HL-60/S4 treated with retinoic acid at 250 ng/mL for 4 days and 3 days (cell line): ENCODE data around the gene C20orf204.

Source experiments
- in situ Hi-C: fragments of 300-500 bp; cut with MboI; formaldehyde crosslinking; loops from 2 replicates; pipeline ENCODE4 v1.7.0; 2022; ENCODE audit warnings: low sequenced_read_pairs

C20orf204 gene

DNA sequence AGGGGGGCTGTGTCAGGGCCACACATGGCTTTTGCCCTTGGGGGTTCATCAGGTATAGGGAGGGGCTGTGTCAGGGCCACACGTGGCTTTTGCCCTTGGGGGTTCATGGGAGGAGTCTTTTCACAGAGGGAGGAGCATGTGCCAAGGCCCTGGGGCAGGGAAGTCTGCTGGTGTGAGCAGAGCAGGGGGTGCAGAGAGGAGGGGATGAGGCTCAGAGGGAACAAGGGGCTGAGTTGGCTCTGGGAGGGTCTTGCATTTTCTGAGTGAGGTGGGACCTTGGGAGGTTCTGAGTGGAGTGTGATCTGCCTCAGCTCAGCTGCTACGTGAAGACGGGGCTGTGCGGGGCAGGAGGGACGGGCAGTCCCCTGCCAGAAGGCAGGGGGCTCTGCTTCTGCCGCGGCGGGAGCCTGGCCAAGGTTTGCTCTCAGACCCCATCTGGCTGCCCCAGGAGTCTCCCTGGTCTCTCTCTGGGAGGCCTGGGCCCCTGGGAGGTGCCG, 19.5 kb downstream of the C20orf204 start:
- in situ Hi-C loops = no loop called here

DNA sequence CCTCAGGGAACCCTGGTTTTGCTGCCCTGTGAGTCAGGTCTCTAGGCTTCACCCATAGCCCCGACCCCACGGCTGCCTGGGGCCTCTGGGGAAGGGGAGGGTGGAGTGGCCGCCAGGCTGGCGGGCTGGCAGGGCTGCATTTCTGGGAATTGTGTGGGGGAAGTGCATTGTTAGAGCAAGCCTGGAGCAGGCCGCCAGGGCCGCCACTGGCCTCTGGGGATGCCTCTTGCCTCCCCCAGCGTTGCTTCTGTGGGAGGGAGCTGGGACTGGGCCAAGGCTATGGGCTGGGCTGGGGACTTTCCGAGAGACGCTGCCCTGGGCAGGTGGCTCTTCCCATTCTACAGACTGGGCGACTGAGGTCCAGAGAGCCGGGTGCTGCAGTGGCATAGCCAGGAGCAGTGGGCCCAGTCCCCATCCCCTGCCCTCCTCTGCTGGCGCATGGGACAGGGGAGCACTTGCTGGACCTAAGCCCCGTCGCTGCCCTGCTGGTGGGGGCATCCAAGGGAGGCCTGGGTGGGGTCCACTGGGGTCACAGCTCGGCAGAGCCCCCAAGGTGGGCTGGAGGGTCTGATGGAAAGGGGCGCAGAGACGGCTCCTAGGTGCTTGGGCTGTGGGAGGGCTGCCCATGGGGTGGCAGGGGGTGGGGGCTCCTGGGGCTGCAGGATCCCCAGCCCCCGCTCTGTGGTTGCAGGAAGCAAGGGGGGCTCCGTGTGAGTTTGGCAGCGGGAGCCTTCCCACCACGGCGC, 20.1 kb downstream of the C20orf204 start:
- in situ Hi-C loops = no loop called here

DNA sequence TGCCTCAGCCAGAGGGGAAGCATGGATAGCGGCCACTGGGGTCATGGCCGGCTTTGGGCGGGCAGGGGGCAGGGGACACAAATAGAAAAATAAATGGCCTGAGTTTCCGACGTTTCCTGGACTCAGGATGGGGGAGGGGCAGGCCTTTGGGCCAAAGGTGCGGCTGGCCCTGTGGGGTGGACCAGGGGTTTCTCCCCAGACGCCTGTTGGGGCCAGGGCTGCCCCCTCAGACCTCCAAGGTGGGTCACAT, 20.6 kb downstream of the C20orf204 start:
- in situ Hi-C loops = no loop called here

DNA sequence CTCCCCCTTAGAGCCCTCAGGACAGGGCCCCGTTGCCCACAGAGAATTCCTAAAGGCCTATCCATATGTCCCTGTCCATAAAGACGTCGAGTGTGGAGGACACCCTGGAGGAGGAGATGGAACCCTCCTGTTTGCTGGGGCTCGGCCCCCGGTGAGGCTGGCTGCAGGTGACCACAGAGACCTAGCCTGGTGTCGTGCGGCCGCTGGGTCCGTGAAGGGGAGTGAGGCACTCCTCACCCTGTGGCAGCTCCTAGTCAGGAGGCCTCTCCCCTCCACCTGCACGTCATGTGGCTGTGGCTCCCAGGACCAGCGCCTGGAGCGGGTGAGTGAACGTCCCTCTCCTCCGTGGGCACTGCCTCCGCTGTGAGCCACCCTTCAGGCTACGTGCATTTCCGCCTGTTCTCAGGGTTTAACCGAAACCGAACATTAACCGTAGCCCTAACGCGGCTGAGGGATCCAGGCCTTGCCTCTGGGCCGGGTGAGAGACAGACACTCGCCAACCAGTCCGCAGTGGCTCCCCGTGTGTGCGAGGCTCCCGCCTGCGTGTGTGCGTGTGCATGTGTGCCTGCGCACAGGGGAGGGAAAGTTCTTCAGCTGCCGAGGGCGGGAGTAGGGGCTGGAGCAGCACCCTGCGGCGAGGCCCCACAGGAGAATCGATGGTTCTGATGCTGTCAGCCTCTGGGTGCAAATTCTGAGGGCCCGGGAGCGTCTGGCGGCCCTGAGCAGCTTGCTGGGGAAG, 21.1 kb downstream of the C20orf204 start:
- in situ Hi-C loops = no loop called here

DNA sequence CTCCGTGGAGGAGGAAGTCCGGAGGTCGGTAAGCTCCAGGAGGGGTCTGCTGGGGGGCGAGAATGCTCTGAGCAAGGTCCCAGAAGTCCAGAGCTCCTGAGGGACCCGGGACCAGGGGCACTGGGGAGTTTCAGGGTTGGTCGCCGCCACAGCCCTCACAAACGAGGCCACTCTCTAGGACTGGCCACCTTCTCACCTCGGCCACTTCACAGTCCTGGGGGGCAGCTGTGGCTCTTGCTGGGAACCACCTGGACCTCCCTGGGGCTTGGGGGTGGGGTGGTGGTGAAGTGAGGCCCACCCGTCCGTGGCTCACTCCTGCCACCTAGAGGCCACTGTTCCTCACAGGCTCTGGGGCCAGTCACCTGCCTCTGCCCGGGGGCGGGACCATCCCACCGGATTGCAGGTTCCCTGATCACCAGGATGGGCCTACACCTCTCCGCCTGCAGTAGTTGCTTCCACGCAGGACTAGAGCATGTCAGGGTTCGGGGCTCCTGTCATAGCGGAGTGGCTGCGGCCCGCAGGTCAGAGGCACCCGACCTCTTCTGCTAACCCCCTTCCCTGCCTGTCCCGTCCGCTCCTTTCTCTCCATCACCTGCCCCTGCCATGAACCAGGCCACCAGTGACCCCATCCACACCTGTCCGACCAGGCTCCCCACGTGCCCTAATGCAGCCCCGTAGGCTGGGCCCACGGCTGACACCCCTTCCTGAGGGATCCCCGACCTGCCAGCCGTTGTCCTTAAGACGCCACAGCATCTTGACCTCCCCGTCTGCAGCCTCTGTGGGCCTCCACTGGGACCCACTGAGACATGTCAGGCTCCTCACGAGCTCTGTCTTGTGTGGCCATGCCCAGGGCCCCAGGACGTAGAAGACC, 21.9 kb downstream of the C20orf204 start:
- in situ Hi-C loops = no loop called here

DNA sequence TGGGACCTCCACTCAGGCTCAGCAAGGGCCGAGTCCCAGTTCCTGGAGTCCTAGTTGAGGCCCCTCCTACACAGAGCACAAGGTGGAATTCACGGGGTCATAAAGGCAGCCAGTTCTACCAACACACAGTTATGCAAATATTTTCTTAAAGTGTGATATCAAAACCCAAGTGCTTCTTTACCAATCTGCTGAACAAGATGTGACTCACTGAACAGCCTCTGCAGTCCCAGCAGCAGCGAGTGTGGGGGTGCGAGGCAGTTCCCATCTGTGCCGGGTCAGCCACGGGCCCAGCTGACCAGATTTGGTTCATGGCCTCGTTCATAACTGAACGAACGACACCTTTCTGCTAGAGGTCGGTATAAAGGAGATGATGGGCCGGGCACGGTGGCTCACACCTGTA, 22.6 kb downstream of the C20orf204 start:
- in situ Hi-C loops = no loop called here

DNA sequence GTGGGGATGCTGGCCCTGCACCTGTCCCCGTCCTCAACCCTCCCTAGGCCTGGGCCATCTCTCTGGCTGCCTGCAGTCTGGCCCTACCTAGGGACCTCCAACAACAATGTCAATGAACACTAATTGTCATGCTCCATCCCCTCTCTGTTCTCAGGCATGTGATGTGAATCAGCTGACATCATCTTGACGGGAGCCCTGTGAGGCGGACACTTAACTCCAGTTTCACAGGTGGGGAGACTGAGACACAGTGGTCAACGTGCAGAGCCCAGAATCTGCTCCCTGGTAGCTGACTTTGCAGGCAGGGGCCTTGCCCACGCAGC, 26.3 kb downstream of the C20orf204 start:
- in situ Hi-C loops = no loop called here

DNA sequence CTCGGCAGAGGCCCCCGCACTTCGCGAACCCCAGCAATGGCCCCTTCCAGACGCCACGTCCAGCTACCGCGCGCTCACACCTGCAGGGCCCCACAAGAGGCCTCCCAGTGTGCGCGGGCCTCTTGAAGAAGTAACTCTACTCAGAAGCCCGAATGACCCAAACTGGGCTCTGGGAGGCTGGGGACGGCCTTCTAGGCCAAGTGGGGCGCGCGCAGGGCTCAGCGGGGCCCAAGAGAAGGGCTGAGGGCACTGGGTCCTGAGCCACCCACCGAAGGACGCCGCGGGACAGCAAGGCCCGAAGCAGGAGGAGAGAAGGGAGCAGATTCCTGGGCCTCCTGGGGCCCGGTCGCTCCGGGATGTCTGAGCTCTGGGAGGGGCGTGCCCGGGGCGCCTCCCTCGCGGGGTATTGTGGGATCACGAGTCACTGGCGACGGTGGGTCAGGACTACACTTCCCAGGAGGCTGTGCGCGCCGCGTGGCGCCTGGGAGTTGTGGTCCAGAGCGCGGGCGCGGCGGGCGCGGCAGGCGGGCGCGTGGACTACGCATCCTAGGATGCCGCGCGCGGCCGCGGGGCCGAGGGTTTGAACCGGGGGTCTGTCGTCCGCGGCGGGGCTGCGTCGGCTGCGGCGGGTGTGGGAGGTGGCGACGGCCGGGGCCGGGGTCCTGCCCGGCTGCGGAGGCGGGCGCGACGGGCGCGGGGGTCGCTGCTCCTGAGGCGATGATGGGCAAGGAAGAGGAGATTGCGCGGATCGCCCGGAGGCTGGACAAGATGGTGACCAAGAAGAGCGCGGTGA, 26.8 kb downstream of the C20orf204 start, which contains the start of gene TCEA2:
Gene TCEA2 (plus strand): TSS at position 603 of the 793 bp plus-strand sequence. CDS start 115 bp downstream, at position 718.
- in situ Hi-C loops = no loop called here

DNA sequence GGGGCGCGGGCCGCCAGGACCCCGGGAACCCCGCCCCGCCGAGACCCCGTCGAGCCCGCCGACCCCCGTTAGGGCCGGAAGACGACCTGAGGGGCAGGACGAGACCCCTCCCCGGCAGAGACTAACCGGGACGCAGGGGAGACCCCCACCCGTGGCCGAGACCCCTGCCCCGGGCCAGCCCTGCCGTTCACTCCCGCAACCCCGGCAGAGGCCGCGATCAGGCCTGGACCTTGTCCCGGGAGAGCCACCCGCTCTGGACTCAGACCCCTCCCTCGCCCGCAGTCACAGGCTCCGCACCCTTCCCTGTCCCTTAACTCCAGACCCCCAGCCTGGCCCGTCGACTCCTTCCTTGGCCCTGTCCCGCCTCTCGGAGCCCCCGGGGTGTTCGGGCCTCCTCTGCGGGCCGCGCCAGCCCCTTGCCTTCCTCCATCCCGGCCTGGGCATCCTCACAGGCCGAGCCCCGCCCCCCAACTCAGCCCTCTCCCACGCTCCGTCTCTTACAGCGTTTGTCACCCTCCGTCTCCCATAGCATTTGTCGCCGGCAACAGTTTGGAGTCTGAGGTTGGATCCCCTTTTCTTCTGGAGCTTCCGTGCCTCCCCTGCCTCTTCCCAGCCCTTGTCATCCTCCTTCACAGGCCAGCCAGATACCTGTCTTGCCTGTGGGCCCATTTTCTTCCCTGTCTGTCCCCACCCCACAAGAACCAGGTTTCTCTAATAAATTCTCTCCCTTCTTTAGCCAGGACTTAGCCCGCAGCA, 27.6 kb downstream of the C20orf204 start:
- in situ Hi-C loops = no loop called here

DNA sequence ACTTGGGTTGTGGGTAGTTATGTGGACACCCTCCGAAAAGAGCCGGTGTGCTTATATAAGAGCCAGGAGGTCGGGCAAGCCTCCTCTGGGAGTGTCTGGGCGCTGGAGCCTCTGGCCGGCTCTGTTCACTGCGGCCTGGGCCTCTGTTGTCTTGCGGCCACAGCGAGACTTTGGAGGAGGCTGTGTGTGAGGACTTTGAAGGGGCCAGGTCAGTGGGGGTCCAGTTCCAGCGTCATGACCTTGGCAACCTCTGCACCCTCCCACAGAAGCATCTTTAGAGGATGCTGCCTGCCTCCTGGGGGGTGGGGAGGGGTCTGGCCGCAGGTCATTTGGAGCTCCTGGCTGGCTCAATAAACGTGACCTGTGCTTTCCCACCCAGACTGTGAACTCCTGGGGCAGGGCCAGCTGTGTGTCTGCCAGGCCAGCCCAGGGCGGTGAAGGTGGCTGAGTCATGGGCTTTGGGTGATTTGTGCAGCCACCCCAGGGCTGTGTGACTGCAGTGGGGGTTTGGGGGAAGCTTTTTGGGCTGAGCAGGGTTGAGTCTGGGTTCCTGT, 28.2 kb downstream of the C20orf204 start:
- in situ Hi-C loops = no loop called here

DNA sequence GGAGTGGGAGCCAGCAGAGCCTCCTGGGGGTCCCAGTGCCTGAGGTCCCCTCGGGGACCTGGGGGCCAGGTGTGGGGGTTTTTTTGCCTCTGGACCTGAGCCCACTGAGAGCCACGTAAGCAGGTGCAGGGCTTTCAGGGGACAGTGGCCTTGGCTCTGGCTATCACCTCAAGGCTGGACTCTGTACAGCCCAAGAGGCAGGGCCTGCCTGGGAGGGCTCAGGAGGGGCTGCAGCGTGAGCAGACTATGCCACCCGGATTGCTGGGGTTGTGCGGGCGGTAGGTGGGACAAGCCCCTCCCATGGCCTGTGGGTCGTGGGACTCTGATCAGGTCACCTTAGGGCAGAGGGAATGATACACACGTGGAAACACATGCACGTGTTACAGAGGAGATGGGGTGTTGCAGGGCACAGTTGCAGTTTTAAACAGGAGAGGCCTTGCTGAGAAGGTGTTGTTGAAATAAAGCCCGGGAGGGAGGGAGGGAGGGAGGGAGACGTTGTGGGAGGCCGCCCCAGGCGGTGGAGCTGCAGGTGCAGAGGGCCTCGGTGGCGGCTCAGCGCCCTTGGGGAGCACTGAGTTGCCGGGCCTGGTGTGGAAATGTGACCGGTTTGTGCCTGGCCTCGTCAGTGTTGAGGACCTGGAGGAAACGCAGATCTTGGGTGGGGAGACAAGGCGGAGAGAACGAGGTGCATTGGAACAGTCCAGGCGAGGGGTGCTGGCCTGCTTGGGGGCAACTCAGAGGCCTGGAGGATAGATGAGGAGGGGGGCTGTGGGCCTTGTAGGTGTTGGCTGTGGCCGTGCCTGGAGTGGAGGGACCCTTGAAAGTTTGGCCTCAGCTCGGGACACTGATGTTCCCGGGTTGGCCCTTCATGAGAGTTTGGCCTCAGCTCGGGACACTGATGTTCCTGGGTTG, 29.3 kb downstream of the C20orf204 start:
- in situ Hi-C loops = no loop called here

DNA sequence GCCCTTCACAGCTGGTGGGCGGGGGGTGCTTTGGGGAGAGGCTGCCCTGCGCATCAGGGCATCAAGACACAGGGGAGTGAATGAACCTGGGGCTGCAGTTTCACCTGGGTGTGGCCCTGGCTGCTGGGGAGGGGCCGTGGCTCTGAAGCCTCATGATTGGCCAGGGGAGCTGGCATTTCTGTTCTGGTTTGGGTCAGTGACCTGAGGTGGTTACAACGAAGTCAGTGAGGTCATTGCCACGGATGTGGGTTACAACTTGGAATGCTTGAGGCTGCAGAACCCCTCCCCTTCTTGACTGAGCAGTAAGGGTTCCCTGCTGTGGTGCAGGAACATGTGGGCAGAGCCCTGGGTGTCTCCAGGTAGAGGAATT, 30.0 kb downstream of the C20orf204 start:
- in situ Hi-C loops = no loop called here

DNA sequence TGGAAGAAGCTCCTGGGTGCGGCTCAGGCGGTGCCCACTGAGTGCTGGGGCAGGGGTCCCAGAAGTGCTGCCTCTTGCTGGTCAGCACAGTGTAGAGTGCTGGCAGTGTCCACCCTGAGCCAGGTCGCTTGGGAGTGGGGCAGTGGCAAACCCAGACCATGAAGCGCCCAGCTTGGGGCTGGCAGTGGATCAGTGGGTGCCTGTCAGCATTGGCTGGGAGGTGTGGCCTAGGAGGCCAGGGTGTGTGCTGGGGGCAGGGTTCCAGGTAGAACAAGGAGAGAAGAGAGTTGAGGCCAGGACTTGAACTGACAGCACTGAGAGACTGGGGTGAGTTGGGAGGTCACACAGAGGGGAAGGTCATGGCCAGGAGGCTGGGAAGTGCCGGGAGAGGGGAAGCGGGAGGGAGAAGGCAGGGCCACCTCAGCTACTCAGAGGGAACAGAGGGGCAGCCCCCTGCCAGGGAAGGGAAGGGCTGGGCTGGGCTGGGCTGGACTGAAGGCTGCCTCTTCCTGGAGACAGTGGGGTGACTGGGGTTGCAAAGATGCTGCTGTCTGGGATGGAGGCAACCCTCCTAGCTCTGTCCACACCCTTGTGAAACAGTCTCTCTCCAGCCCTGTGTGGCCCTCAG, 31.1 kb downstream of the C20orf204 start:
- in situ Hi-C loops = no loop called here

DNA sequence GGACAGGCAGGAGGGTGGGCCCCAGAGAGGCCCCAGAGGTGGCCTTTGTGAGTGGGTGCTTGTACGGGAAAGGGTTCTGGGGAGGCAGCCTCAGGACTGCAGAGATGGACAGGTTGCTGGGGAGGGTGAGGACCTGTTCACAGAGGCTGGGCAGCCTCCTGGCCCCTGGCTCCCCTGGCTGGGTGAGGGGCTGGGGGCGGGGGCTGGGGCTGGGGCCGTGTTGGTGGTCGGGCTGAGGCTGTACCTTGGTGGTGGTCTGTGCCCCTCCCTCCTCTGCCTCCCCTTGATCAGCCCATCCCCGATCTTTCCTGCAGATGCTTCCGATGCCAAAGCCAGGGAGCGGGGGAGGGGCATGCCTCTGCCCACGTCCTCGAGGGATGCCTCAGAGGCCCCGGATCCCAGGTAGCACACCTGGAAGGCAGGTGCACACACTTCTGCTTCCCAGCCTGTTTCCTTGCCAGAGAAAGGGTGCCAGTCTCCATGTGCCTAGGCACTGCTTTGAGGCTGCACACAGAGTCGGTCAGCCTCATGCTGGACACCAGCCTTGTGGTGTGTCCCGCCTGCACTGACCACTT, 31.8 kb downstream of the C20orf204 start:
- in situ Hi-C loops = no loop called here

DNA sequence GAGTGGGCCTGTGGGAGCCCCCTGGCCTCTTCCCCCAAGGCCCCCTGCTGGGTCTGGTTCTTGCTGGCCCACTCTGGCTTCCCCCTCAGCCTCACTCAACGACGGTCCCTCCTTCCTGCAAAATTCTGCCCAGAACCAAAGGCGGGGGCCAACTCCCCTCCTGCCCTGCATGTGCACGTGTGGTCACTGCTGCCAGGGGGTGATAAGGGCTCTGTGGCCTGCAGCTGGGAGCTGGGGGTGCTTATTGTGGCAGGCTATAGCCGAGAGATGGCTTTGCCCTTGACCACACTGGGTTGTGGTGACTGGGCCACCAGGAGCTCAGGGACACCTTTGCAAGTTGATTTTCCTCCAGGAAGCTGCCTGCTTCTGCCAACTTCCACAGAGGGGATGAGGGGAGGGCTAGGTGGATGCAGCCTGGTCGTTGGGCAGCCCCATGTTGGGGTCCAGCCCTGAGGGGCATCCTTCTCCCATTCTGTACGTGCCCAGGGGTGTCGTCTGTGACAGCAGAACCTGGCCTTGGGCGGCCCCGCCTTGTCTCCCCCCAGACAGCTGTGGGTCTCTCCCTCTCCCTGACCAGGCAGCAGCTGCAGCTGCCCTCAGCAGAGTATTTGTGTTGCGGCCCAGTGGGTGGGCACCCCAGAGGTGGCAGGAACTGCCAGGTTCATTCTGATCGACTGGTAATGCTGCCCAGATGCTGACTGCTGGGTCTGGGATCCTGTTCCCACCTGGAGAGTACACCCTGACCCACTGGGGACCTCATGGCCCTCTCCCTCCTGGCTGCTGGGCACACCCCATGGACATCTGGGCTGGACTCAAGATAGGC, 32.6 kb downstream of the C20orf204 start:
- in situ Hi-C loops = no loop called here

DNA sequence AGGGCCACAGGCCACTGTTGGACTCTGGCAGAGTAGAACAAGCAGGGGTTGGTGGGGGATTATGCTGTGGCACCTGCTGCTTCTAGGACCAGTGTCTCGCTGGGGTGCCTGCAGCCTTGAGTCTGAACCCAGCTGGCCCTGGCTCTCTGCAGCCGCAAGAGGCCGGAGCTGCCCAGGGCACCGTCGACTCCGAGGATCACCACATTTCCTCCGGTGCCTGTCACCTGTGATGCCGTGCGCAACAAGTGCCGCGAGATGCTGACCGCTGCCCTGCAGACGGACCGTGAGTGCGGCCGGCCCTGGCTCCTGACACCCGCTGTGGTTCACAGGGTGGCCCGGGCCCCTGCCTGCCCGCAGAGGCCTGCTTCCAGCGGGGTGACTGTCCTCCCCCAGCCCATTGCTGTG, 33.2 kb downstream of the C20orf204 start:
- in situ Hi-C loops = no loop called here

DNA sequence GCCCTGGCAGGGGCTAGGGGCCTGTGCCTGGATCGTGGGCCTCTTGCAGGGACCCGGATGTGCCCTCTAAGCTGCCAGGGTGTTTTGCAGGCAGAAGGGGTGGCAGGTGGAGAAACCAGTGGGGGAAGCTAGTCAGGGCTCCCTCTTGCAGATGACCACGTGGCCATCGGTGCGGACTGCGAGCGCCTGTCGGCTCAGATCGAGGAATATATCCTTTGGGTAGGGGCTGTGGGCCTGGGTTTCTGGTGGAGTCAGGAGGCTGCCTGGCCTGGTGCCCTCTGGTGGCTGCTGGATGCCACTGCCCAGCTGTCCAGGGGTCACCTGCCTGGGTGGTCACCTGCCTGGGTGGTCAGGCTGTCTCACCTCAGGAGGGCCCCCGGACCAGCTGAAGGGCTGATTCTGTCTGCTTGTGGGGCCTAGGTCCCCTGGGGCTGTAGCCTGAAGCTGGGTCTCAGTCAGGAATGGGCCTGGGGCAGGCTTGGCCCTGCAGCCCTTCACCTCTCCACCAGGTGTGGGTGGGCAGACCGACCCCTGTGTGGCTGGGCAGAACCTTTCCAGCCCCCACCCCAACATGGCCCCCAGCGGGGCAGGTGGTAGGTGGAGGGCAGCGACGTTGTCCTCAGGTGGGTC, 33.7 kb downstream of the C20orf204 start:
- in situ Hi-C loops = no loop called here
